Measurements from ENCODE around the gene SMAGP. TPM values are rescaled to one million over a fixed set of nuclear protein-coding genes. Genes with fewer than 3 reads are reported as not detected.

The SMAGP gene
- polyA plus RNA-seq, 6 donors from 2014 or later = 26.8 to 55.3 (median 41.1) TPM

- Mint-ChIP-seq H3K4me3 (peak overlapping the region in 7 of 8 donors; percentile 14 to 68 (median 45)), H3K27ac (peak overlapping the region in 5 of 6 donors; percentile 75 to 86 (median 78)), H3K36me3 (peaks cover 10 to 12% of the 10 kb centered on the region in 2 donors), H3K9me3 (no peaks in the 10 kb centered on the region), H3K4me1 (peaks cover 44 to 56% (median 50%) of the 10 kb centered on the region in 3 donors), H3K27me3 (no peaks in the 10 kb centered on the region)
- ATAC-seq (ENCODE audit: low read depth in 2 of 2) (no peak), DNase-seq (no peak)
These were observed 22.6 kb downstream of the SMAGP start for GRCh38 chr12:51247523-51248206.

DNA sequence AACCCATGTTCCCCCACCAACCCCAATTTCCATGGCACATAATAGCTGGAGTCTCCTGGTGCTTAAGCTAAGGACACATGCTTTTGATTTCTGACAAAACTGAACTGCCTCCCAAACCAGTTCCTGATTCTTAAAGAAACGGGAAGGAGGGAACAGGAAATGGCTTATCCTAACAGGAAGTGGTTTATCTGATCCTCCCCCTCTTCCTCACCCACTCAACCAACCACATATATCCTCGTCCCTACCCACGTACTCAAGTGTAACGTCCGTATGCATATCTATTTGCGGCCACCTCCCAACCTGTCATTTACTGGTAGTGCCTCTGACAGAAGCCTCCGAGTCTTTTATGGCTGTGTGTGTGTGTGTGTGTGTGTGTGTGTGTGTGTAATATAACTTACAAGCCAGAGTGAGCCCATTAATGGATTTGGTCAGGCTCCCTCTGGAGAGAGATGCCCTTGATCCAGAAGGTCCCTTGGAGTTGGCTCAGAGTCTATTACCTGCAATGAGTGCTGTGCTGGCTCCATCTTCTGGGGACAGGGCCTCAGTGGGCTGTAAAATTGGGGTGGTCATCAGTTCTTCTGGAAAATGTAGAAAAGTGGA, 23.9 kb downstream of the SMAGP start:
- DNase-seq = no peak
- peak; percentile 27 to 47 for ATAC-seq (ENCODE audit: low read depth in 2 of 2)
- Mint-ChIP-seq H3K36me3 (peaks cover 16 to 20% of the 10 kb centered on the region in 2 donors), H3K4me3 (peak overlapping the region in 5 of 8 donors; percentile 7 to 66 (median 54)), H3K9me3 (no peaks in the 10 kb centered on the region), H3K27me3 (no peaks in the 10 kb centered on the region), H3K27ac (peak overlapping the region in 5 of 6 donors; percentile 61 to 93 (median 89)), H3K4me1 (peaks cover 49 to 65% (median 61%) of the 10 kb centered on the region in 3 donors)

- peaks cover 53 to 72% (median 65%) of the 10 kb centered on the region in 3 donors for H3K4me1 Mint-ChIP-seq
- peaks cover 16 to 20% of the 10 kb centered on the region in 2 donors for H3K36me3 Mint-ChIP-seq
- H3K9me3 Mint-ChIP-seq = no peaks in the 10 kb centered on the region
- H3K4me3 Mint-ChIP-seq = peak overlapping the region in 5 of 8 donors; percentile 7 to 66 (median 54)
- ATAC-seq (ENCODE audit: low read depth in 2 of 2) (no peak), DNase-seq (no peak)
- H3K27ac Mint-ChIP-seq = peak overlapping the region; percentile 79 to 93 (median 88)
- H3K27me3 Mint-ChIP-seq = no peaks in the 10 kb centered on the region
These were observed 24.6 kb downstream of the SMAGP start for GRCh38 chr12:51245476-51246253.

GRCh38 chr12:51244269-51244668, 25.9 kb downstream of the SMAGP start:
- no peaks in the 10 kb centered on the region for H3K27me3 Mint-ChIP-seq
- no peak for DNase-seq
- no peak for ATAC-seq (ENCODE audit: low read depth in 2 of 2)
- H3K27ac Mint-ChIP-seq = peak overlapping the region in 4 of 6 donors; percentile 33 to 85 (median 62)
- peak overlapping the region in 4 of 8 donors; percentile 7 to 63 (median 34) for H3K4me3 Mint-ChIP-seq
- peaks cover 63 to 79% (median 77%) of the 10 kb centered on the region in 3 donors for H3K4me1 Mint-ChIP-seq
- H3K9me3 Mint-ChIP-seq = no peaks in the 10 kb centered on the region
- peaks cover 16 to 20% of the 10 kb centered on the region in 2 donors for H3K36me3 Mint-ChIP-seq

DNA sequence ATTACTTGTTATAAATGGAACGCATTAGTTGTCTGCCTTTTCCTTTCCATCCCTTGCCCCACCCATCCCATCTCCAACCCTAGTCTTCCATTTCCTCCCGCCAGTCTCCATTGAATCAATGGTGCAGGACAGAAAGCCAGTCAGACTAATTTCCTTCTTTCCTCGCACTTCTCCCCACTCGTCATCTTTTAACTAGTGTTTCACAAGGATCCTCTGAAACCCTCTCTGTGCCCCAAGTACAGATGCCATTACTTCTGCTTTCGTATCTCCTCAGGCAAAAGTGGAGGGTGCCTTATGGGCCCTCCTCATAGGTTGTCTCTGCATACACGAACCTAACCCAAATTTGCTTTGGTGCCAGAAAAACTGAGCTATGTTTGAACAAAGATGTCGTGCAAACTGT, 27.3 kb downstream of the SMAGP start:
- Mint-ChIP-seq H3K4me3 (peak overlapping the region in 2 of 8 donors; percentile 45 to 100), H3K27ac (peak overlapping the region in 5 of 6 donors; percentile 10 to 69 (median 53)), H3K27me3 (no peaks in the 10 kb centered on the region), H3K9me3 (no peaks in the 10 kb centered on the region), H3K4me1 (peaks cover 62 to 83% (median 78%) of the 10 kb centered on the region in 3 donors), H3K36me3 (peaks cover 16 to 20% of the 10 kb centered on the region in 2 donors)
- no peak for ATAC-seq (ENCODE audit: low read depth in 2 of 2)
- no peak for DNase-seq

DNA sequence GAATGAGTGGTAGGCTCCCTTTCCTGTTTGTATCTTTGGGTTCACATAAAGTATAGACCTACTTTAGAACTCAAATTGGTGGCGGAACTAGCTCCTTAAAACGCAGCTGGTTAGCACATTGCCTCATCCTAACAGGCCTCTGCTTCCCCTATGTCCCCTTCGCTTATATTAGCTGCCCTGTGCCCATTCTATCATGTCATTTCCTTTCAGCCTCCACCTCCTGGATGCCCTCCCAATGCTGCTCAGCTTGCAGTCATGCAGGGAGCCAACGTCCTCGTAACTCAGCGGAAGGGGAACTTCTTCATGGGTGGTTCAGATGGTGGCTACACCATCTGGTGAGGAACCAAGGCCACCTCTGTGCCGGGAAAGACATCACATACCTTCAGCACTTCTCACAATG, 28.1 kb downstream of the SMAGP start:
- Mint-ChIP-seq H3K4me1 (peaks cover 56 to 78% (median 73%) of the 10 kb centered on the region in 3 donors), H3K4me3 (peak overlapping the region in 4 of 8 donors; percentile 0 to 100 (median 46)), H3K9me3 (no peaks in the 10 kb centered on the region), H3K27ac (peak overlapping the region in 3 of 6 donors; percentile 27 to 86 (median 53)), H3K36me3 (peaks cover 16 to 20% of the 10 kb centered on the region in 2 donors), H3K27me3 (no peaks in the 10 kb centered on the region)
- DNase-seq (no peak), ATAC-seq (ENCODE audit: low read depth in 2 of 2) (no peak)

DNA sequence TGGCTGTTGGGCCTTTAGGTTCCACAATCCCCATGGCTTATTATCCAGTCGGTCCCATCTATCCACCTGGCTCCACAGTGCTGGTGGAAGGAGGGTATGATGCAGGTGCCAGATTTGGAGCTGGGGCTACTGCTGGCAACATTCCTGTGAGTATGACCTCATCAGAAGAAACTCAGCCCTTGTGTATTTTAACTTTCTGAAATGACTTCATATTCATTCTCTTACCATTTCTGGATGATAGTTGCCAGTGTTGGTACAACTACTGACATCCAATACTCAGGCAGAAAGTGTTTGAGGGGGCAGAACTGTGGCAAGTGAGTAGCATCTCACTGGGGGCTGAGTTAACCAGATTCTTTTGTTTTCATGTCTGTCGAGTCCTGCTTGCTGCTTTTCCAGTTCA, 29.2 kb downstream of the SMAGP start:
- Mint-ChIP-seq H3K36me3 (peaks cover 15 to 16% of the 10 kb centered on the region in 2 donors), H3K9me3 (no peaks in the 10 kb centered on the region), H3K4me1 (peaks cover 44 to 67% (median 61%) of the 10 kb centered on the region in 3 donors), H3K27ac (peak overlapping the region in 5 of 6 donors; percentile 27 to 100 (median 71)), H3K27me3 (no peaks in the 10 kb centered on the region), H3K4me3 (peak overlapping the region; percentile 97 to 100 (median 98))
- DNase-seq = no peak
- no peak for ATAC-seq (ENCODE audit: low read depth in 2 of 2)

- DNase-seq (peak; percentile 93), ATAC-seq (ENCODE audit: low read depth in 2 of 2) (peak; percentile 87 to 88)
- Mint-ChIP-seq H3K4me3 (peak within 1 kb of the TSS; percentile 97 to 100 (median 98)), H3K36me3 (peaks cover 11 to 15% of the 10 kb centered on the region in 2 donors), H3K27ac (peak within 1 kb of the TSS; percentile 100), H3K4me1 (peaks cover 32 to 49% (median 44%) of the 10 kb centered on the region in 3 donors), H3K27me3 (no peaks in the 10 kb centered on the region), H3K9me3 (no peaks in the 10 kb centered on the region)
These were observed 31.5 kb downstream of the SMAGP start, which contains the start of gene DAZAP2 for GRCh38 chr12:51238510-51239334. TSS of gene DAZAP2 (plus strand) at chr12:51238826. CDS start at chr12:51238908, 82 bp downstream.

- peak overlapping the region; percentile 100 for H3K27ac Mint-ChIP-seq
- no peaks in the 10 kb centered on the region for H3K27me3 Mint-ChIP-seq
- peak overlapping the region; percentile 97 to 100 (median 98) for H3K4me3 Mint-ChIP-seq
- ATAC-seq (ENCODE audit: low read depth in 2 of 2) (no peak), DNase-seq (peak; percentile 25)
- H3K9me3 Mint-ChIP-seq = no peaks in the 10 kb centered on the region
- H3K36me3 Mint-ChIP-seq = peaks cover 10 to 12% of the 10 kb centered on the region in 2 donors
- H3K4me1 Mint-ChIP-seq = peaks cover 30 to 48% (median 42%) of the 10 kb centered on the region in 3 donors
These were observed 32.1 kb downstream of the SMAGP start for GRCh38 chr12:51238037-51238509.

GRCh38 chr12:51234530-51234929, 35.7 kb downstream of the SMAGP start:
- no peak for DNase-seq
- no peak for ATAC-seq (ENCODE audit: low read depth in 2 of 2)
- Mint-ChIP-seq H3K36me3 (no peaks in the 10 kb centered on the region), H3K4me1 (peaks cover 6 to 17% (median 11%) of the 10 kb centered on the region in 3 donors), H3K27ac (no peak overlapping the region), H3K9me3 (no peaks in the 10 kb centered on the region), H3K4me3 (no peak overlapping the region), H3K27me3 (no peaks in the 10 kb centered on the region)

GRCh38 chr12:51232642-51233041, 37.6 kb downstream of the SMAGP start:
- Mint-ChIP-seq H3K4me3 (no peak overlapping the region), H3K4me1 (peaks cover 0 to under 1% (median 0%) of the 10 kb centered on the region in 3 donors), H3K27me3 (no peaks in the 10 kb centered on the region), H3K36me3 (no peaks in the 10 kb centered on the region), H3K27ac (no peak overlapping the region), H3K9me3 (no peaks in the 10 kb centered on the region)
- no peak for DNase-seq
- no peak for ATAC-seq (ENCODE audit: low read depth in 2 of 2)

DNA sequence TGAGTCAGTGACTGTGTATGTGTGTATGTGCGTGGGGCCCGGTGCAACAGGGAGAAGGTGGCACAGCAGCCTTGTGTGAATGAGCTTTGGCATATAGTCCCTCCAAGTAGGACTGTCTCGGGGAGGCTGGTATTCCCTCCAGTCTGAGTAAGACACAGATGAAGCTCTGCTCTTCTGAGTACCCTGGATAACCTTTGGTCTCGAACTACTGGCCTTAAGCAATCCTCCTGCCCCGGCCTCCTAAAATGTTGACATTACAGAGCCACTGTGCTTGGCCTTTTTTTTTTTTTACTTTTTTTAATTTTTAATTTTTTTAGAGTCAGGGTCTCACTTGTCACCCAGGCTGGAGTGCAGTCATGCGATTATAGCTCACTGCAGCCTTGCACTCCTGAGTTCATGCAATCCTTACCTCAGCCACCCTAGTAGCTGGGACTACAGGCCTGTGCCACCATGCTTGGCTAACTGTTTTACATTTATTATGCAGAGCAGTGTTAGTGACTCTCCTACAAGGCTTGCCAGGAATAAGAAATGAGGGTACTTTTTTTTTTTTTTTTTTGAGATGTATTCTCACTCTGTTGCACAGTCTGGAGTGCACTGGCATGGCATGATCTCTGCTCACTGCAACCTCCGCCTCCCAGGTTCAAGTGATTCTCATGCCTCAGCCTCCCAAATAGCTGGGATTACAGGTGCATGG, 41.0 kb downstream of the SMAGP start:
- Mint-ChIP-seq H3K4me3 (no peak overlapping the region), H3K27ac (no peak overlapping the region), H3K27me3 (no peaks in the 10 kb centered on the region), H3K9me3 (no peaks in the 10 kb centered on the region), H3K36me3 (no peaks in the 10 kb centered on the region), H3K4me1 (no peaks in the 10 kb centered on the region)
- no peak for ATAC-seq (ENCODE audit: low read depth in 2 of 2)
- DNase-seq = no peak

Measured in naive B cell (primary cell).